Measurements from ENCODE around the gene NT5DC3. TPM values are rescaled to one million over a fixed set of nuclear protein-coding genes. Genes with fewer than 3 reads are reported as not detected.
"Not testable (repeated sequence)": the region's sequence is repeated elsewhere in the genome, so short reads cannot be mapped to it uniquely, and the experiment has no call there.

NT5DC3 gene
- total and polyA plus RNA-seq, 2 experiments from 2014 or later: 2.8 to 6.3 TPM

DNA sequence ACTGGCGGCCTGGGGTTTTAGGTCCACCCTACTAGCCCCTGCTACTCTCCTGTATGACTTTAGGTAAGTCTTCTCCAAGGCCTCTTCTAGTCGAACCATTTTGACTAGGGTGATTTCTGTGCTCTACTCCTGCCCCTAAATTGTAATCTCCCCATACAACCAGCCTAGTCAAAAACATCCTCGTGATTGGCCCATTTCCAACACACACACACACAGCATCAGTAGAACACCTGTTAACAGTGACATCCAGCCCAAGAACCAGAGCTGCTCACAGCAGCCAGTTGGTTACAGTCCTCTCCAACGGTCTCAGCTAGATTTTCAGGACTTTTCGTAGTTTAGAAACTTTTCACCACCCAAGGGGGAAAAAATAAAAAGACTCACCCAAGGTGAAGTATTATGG lies 30.9 kb downstream of the NT5DC3 start:
- H3K79me2 ChIP-seq: no peaks in the 10 kb centered on the region
- TF ChIP-seq, protein P1, sequence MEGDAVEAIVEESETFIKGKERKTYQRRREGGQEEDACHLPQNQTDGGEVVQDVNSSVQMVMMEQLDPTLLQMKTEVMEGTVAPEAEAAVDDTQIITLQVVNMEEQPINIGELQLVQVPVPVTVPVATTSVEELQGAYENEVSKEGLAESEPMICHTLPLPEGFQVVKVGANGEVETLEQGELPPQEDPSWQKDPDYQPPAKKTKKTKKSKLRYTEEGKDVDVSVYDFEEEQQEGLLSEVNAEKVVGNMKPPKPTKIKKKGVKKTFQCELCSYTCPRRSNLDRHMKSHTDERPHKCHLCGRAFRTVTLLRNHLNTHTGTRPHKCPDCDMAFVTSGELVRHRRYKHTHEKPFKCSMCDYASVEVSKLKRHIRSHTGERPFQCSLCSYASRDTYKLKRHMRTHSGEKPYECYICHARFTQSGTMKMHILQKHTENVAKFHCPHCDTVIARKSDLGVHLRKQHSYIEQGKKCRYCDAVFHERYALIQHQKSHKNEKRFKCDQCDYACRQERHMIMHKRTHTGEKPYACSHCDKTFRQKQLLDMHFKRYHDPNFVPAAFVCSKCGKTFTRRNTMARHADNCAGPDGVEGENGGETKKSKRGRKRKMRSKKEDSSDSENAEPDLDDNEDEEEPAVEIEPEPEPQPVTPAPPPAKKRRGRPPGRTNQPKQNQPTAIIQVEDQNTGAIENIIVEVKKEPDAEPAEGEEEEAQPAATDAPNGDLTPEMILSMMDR (IDR thresholded peaks at IDR 0.05; ENCODE audit: poor library complexity): no peak
- TF ChIP-seq EZH2 (IDR thresholded peaks at IDR 0.05; ENCODE audit: borderline replicate concordance) (no peak), EZH2phosphoT487 (IDR thresholded peaks at IDR 0.05; ENCODE audit: low read depth, severe bottlenecking, unreplicated experiment) (no peak)
- no peak overlapping the region for H3K4me2 ChIP-seq
- H4K20me1 ChIP-seq (ENCODE audit: insufficient read depth, poor library complexity, severe bottlenecking): no peaks in the 10 kb centered on the region
- H2AFZ ChIP-seq: no peak overlapping the region
- H3K27me3 ChIP-seq: no peaks in the 10 kb centered on the region
- no peaks in the 10 kb centered on the region for H3K9me3 ChIP-seq (ENCODE audit: low read depth)
- WGBS (ENCODE audit: low lambda C conversion rate, missing lambda C conversion rate): 75% methylated on average over 5 of the region's 5 CpGs
- peaks cover 5% of the 10 kb centered on the region for H3K4me1 ChIP-seq (ENCODE audit: insufficient read depth)
- H3K4me3 ChIP-seq: no peak overlapping the region
- no peak for DNase-seq (ENCODE audit: low spot score)
- no peak overlapping the region for H3K27ac ChIP-seq
- no peaks in the 10 kb centered on the region for H3K9me2 ChIP-seq (replicated peaks; ENCODE audit: insufficient read depth)
- no peaks in the 10 kb centered on the region for H3K36me3 ChIP-seq (replicated peaks; ENCODE audit: insufficient read depth, low read depth)

- H4K20me1 ChIP-seq (ENCODE audit: insufficient read depth, poor library complexity, severe bottlenecking); DNase-seq (ENCODE audit: low spot score); H3K9me2 ChIP-seq (replicated peaks; ENCODE audit: insufficient read depth); H3K36me3 ChIP-seq (replicated peaks; ENCODE audit: insufficient read depth, low read depth); H3K4me1 ChIP-seq (ENCODE audit: insufficient read depth); H3K9me3 ChIP-seq (ENCODE audit: low read depth); H3K4me3 ChIP-seq; H3K79me2 ChIP-seq; H2AFZ ChIP-seq; H3K27ac ChIP-seq; H3K4me2 ChIP-seq; H3K27me3 ChIP-seq: not testable (repeated sequence)
- 95% methylated on average over 7 of the region's 7 CpGs for WGBS (ENCODE audit: low lambda C conversion rate, missing lambda C conversion rate)
Observed at GRCh38 chr12:103809639-103810038, 31.4 kb downstream of the NT5DC3 start.

DNA sequence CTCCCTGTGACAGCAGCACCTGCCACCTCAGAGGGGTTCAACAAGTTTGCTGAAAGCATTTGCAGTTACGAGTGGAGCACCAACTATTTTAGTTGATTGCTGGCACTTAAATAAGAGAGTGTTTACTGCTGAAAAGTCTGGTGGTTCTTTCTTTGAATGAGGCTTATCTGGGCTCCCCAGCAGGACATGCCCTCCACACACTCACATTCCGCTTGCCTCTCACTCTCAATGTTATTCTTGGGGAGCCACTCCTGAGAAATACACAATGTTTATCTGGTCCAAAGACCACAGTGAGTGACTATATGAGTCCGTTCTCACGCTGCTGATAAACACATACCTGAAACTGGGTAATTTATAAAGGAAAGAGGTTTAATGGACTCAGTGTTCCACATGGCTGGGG lies 31.9 kb downstream of the NT5DC3 start:
- H3K4me3 ChIP-seq: no peak overlapping the region
- WGBS (ENCODE audit: low lambda C conversion rate, missing lambda C conversion rate): 72% methylated on average over 4 of the region's 4 CpGs
- no peak overlapping the region for H3K27ac ChIP-seq
- peaks cover 11% of the 10 kb centered on the region for H3K4me1 ChIP-seq (ENCODE audit: insufficient read depth)
- no peaks in the 10 kb centered on the region for H3K9me3 ChIP-seq (ENCODE audit: low read depth)
- no peaks in the 10 kb centered on the region for H3K79me2 ChIP-seq
- no peak for DNase-seq (ENCODE audit: low spot score)
- H3K4me2 ChIP-seq: no peak overlapping the region
- H3K36me3 ChIP-seq (replicated peaks; ENCODE audit: insufficient read depth, low read depth): no peaks in the 10 kb centered on the region
- no peak for TF ChIP-seq EZH2 (IDR thresholded peaks at IDR 0.05; ENCODE audit: borderline replicate concordance)
- TF ChIP-seq EZH2phosphoT487 (IDR thresholded peaks at IDR 0.05; ENCODE audit: low read depth, severe bottlenecking, unreplicated experiment): no peak
- H3K9me2 ChIP-seq (replicated peaks; ENCODE audit: insufficient read depth): no peaks in the 10 kb centered on the region
- no peak overlapping the region for H2AFZ ChIP-seq
- no peaks in the 10 kb centered on the region for H3K27me3 ChIP-seq
- H4K20me1 ChIP-seq (ENCODE audit: insufficient read depth, poor library complexity, severe bottlenecking): no peaks in the 10 kb centered on the region

GRCh38 chr12:103808239-103808880 lies 32.7 kb downstream of the NT5DC3 start:
- WGBS (ENCODE audit: low lambda C conversion rate, missing lambda C conversion rate): 95% methylated on average over 6 of the region's 6 CpGs
- H3K4me3 ChIP-seq: no peak overlapping the region
- TF ChIP-seq, protein P1 (IDR thresholded peaks at IDR 0.05; ENCODE audit: poor library complexity): no peak
- TF ChIP-seq EZH2 (IDR thresholded peaks at IDR 0.05; ENCODE audit: borderline replicate concordance) (no peak), EZH2phosphoT487 (IDR thresholded peaks at IDR 0.05; ENCODE audit: low read depth, severe bottlenecking, unreplicated experiment) (no peak)
- no peaks in the 10 kb centered on the region for H3K9me3 ChIP-seq (ENCODE audit: low read depth)
- no peaks in the 10 kb centered on the region for H3K27me3 ChIP-seq
- H4K20me1 ChIP-seq (ENCODE audit: insufficient read depth, poor library complexity, severe bottlenecking): no peaks in the 10 kb centered on the region
- DNase-seq (ENCODE audit: low spot score): no peak
- H3K4me2 ChIP-seq: no peak overlapping the region
- no peak overlapping the region for H3K27ac ChIP-seq
- no peak overlapping the region for H2AFZ ChIP-seq
- H3K79me2 ChIP-seq: no peaks in the 10 kb centered on the region
- peaks cover 11% of the 10 kb centered on the region for H3K4me1 ChIP-seq (ENCODE audit: insufficient read depth)
- H3K9me2 ChIP-seq (replicated peaks; ENCODE audit: insufficient read depth): no peaks in the 10 kb centered on the region
- H3K36me3 ChIP-seq (replicated peaks; ENCODE audit: insufficient read depth, low read depth): no peaks in the 10 kb centered on the region

Measured in hepatocyte (in vitro differentiated cells).